ENCODE measurements around the gene OSM.

DNA sequence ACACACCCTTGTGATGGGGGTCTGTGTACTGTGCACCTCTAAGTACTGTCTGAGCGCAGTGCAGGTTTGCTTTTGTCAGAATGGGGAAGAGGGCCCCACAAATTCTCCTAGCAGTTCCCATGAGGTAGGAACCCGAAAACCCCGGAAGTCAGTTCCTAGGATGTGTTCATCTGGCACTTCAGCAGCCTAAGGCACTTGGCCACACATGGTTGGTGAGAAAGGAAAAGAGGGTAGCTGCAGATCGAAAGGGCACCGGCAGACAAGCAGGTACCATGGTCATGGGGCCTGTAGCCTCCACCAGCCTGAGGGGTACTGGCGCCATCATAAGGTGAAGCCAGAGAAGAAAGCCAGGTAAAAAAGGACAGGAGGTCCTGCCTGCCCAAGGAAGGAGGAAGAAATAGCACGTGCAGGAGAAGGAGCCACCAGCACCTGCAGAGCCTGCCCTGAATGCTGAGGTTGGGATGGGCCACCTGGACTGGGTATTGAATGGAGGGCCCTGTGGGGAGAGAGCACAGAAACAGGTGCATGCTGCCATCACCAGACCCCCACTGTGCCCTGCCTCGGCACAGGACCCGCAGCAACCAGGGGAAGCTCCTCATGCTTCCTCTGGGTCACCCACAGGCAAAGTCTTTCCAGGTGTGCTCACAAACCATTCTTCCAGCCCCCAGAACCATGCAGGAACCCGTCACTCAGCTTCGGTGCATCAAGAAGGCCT, 30.8 kb upstream of the OSM start:
- TF ChIP-seq CTCF (IDR thresholded peaks at IDR 0.05; ENCODE audit: low read length) (no peak), EZH2phosphoT487 (IDR thresholded peaks at IDR 0.05; ENCODE audit: low read length) (no peak)
